Activated CD4-positive, alpha-beta memory T cell treated with anti-CD3 and anti-CD28 coated beads, Interleukin-2, amount 10 ng/mL, durations not matched to agents 7 days and 5 days (primary cell): ENCODE results near the gene DLL1. TPM values are rescaled to one million over a fixed set of nuclear protein-coding genes. Genes with fewer than 3 reads are reported as not detected.

Source experiments
- CTCF ChIA-PET: fragments of 350-600 bp; sonication (Branson Sonifier 250); formaldehyde crosslinking; loops from one replicate; lab custom pipeline; 2021; ENCODE audit warnings: antibody characterized with exemption, inconsistent platforms; lab: Charles Lee
- POLR2A ChIA-PET: fragments of 350-600 bp; sonication (Branson Sonifier 250); formaldehyde crosslinking; loops from one replicate; lab custom pipeline; 2021; ENCODE audit warnings: antibody characterized with exemption; lab: Charles Lee
- DNase-seq: peaks from one replicate; pipeline ENCODE4 v3.0.0-alpha.2; 2020
- H3K27ac Mint-ChIP-seq: one replicate; pipeline ENCODE4 v1.8.0; 2021; ENCODE audit warnings: mild to moderate bottlenecking, mixed read lengths
- H3K27me3 Mint-ChIP-seq: one replicate; pipeline ENCODE4 v1.8.0; 2021; ENCODE audit warnings: mixed read lengths
- H3K36me3 Mint-ChIP-seq: one replicate; pipeline ENCODE4 v1.8.0; 2021; ENCODE audit warnings: low read depth, mixed read lengths
- H3K4me1 Mint-ChIP-seq: one replicate; pipeline ENCODE4 v1.8.0; 2021; ENCODE audit warnings: mixed read lengths
- H3K4me3 Mint-ChIP-seq: one replicate; pipeline ENCODE4 v1.8.0; 2021; ENCODE audit warnings: mild to moderate bottlenecking, mixed read lengths
- H3K9me3 Mint-ChIP-seq: one replicate; pipeline ENCODE4 v1.8.0; 2021; ENCODE audit warnings: mixed read lengths
- total RNA-seq, 2 experiments: library from RNA; stranded (reverse); gene quantifications; one replicate each; pipeline ENCODE4 v1.2.3, GENCODE V29; 2021

Gene DLL1
- total RNA-seq, 2 experiments from 2014 or later, result 0.20 TPM; not detected in 1

DNA sequence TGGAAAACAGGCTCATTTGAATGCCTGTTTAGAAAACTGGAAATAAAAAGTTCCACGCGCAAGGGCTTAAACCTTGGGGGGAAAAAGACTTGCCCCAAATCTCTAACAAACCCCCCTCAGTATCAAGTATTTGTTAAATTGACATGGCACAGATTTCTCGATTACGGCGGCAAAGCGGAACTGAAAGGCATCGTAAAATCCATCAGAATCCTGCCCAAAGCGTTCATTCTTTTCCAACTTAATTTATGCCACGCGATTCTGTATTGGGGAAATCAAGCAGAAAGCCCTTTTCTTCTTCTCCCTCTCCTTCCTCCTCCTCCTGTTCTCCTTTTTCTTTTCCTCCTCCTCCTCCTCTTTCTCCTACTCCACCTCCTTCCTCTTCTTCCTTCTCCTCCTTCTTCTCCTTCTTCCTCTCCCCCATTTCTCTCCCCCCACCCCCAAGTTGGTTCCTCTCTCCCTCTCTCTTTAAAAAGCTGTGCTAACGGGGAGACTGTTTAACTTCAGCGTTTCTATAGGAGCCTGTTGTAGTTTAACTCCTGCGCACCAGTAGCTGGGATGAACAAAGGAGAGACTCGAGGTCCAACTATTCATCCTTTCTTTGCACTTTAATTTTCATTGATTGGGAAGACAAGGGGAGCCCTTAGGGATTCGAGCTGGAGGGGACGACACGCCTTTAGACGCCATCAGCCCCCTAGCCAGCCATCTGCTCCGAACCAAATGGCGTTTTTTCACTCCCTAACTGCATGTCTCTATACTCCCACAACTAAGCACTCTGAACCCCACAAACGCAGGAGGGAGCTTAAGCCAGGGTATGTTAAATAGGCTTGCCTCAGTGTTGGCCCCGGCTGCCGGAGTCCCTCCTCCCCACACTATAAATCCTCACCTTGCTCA, 2.7 kb upstream of the DLL1 start:
- Mint-ChIP-seq H3K4me1 (peaks cover 40% of the 10 kb centered on the region), H3K27ac (no peak overlapping the region), H3K27me3 (peaks cover 67% of the 10 kb centered on the region), H3K9me3 (no peaks in the 10 kb centered on the region), H3K36me3 (peaks cover 4% of the 10 kb centered on the region), H3K4me3 (no peak overlapping the region)
- DNase-seq, result no peak
- CTCF ChIA-PET, result interaction anchor here (3.0 kb wide), 1 partner anchor 462 kb away, joined by 11 read pairs; no protein-coding TSS in a partner anchor
- POLR2A ChIA-PET, result interaction anchor here (0.6 to 1.4 kb wide), 3 partner anchors 13 to 504 kb away, joined by 3 to 7 read pairs (median 4); partner anchors contain the start of gene FAM120B

GRCh38 chr6:170292407-170293158, 1.7 kb upstream of the DLL1 start:
- H3K4me1 Mint-ChIP-seq, result peaks cover 42% of the 10 kb centered on the region
- DNase-seq, result no peak
- H3K27me3 Mint-ChIP-seq, result peaks cover 66% of the 10 kb centered on the region
- H3K36me3 Mint-ChIP-seq, result peaks cover 5% of the 10 kb centered on the region
- no peaks in the 10 kb centered on the region for H3K9me3 Mint-ChIP-seq
- H3K4me3 Mint-ChIP-seq, result no peak overlapping the region
- CTCF ChIA-PET, result interaction anchor here (1.6 to 3.0 kb wide), 2 partner anchors 342 to 461 kb away, joined by 8 to 11 read pairs; no protein-coding TSS in a partner anchor
- POLR2A ChIA-PET, result interaction anchor here (0.6 to 1.0 kb wide), 2 partner anchors 10 to 503 kb away, joined by 3 read pairs; no protein-coding TSS in a partner anchor
- H3K27ac Mint-ChIP-seq, result no peak overlapping the region

GRCh38 chr6:170292111-170292406, 1.2 kb upstream of the DLL1 start:
- H3K4me3 Mint-ChIP-seq, result peak overlapping the region; percentile 66
- no peaks in the 10 kb centered on the region for H3K9me3 Mint-ChIP-seq
- H3K36me3 Mint-ChIP-seq, result peaks cover 5% of the 10 kb centered on the region
- POLR2A ChIA-PET, result interaction anchor here (1.0 kb wide), 1 partner anchor 10 kb away, joined by 3 read pairs; no protein-coding TSS in a partner anchor
- H3K27me3 Mint-ChIP-seq, result peaks cover 67% of the 10 kb centered on the region
- CTCF ChIA-PET, result interaction anchor here (1.6 to 3.0 kb wide), 2 partner anchors 341 to 460 kb away, joined by 8 to 11 read pairs; no protein-coding TSS in a partner anchor
- no peak overlapping the region for H3K27ac Mint-ChIP-seq
- DNase-seq, result no peak
- H3K4me1 Mint-ChIP-seq, result peaks cover 42% of the 10 kb centered on the region

- Mint-ChIP-seq H3K27ac (no peak overlapping the region), H3K4me3 (peak overlapping the region; percentile 66), H3K9me3 (no peaks in the 10 kb centered on the region), H3K4me1 (peaks cover 42% of the 10 kb centered on the region), H3K27me3 (peaks cover 72% of the 10 kb centered on the region), H3K36me3 (peaks cover 5% of the 10 kb centered on the region)
- POLR2A ChIA-PET, result interaction anchor here (1.0 to 1.7 kb wide), 2 partner anchors 11 to 16 kb away, joined by 3 read pairs; no protein-coding TSS in a partner anchor
- CTCF ChIA-PET, result interaction anchor here (0.7 to 3.0 kb wide), 4 partner anchors 292 to 459 kb away, joined by 3 to 11 read pairs (median 6); no protein-coding TSS in a partner anchor
- peak; percentile 29 for DNase-seq
These were observed 613 bp upstream of the DLL1 start for GRCh38 chr6:170291271-170292110.

- POLR2A ChIA-PET, result interaction anchor here (0.8 to 1.7 kb wide), 2 partner anchors 10 to 18 kb away, joined by 3 read pairs; no protein-coding TSS in a partner anchor
- Mint-ChIP-seq H3K36me3 (peaks cover 5% of the 10 kb centered on the region), H3K27me3 (peaks cover 77% of the 10 kb centered on the region), H3K27ac (no peak overlapping the region), H3K4me3 (peak overlapping the region; percentile 67), H3K4me1 (peaks cover 38% of the 10 kb centered on the region), H3K9me3 (no peaks in the 10 kb centered on the region)
- CTCF ChIA-PET, result interaction anchor here (0.7 to 0.9 kb wide), 2 partner anchors 240 to 500 kb away, joined by 3 read pairs; no protein-coding TSS in a partner anchor
- DNase-seq, result no peak
These were observed 955 bp downstream of the DLL1 start for GRCh38 chr6:170289951-170290295.

- POLR2A ChIA-PET, result interaction anchor here (1.7 kb wide), 1 partner anchor 18 kb away, joined by 3 read pairs; no protein-coding TSS in a partner anchor
- Mint-ChIP-seq H3K36me3 (peaks cover 5% of the 10 kb centered on the region), H3K9me3 (no peaks in the 10 kb centered on the region), H3K4me1 (peaks cover 38% of the 10 kb centered on the region), H3K27me3 (peaks cover 74% of the 10 kb centered on the region), H3K27ac (no peak overlapping the region), H3K4me3 (peak overlapping the region; percentile 62)
- CTCF ChIA-PET, result no interaction called here
- DNase-seq, result no peak
These were observed 1.5 kb downstream of the DLL1 start for GRCh38 chr6:170289180-170289931.

GRCh38 chr6:170288852-170289179, 2.1 kb downstream of the DLL1 start:
- Mint-ChIP-seq H3K4me3 (peak overlapping the region; percentile 62), H3K27me3 (peaks cover 71% of the 10 kb centered on the region), H3K27ac (no peak overlapping the region), H3K36me3 (peaks cover 5% of the 10 kb centered on the region), H3K4me1 (peaks cover 33% of the 10 kb centered on the region), H3K9me3 (no peaks in the 10 kb centered on the region)
- DNase-seq, result no peak
- ChIA-PET CTCF (no interaction called here), POLR2A (no interaction called here)

GRCh38 chr6:170288091-170288631, 2.7 kb downstream of the DLL1 start:
- POLR2A ChIA-PET, result no interaction called here
- Mint-ChIP-seq H3K4me1 (peaks cover 30% of the 10 kb centered on the region), H3K27ac (no peak overlapping the region), H3K4me3 (no peak overlapping the region), H3K36me3 (peaks cover 5% of the 10 kb centered on the region), H3K9me3 (no peaks in the 10 kb centered on the region), H3K27me3 (peaks cover 65% of the 10 kb centered on the region)
- CTCF ChIA-PET, result no interaction called here
- DNase-seq, result no peak

DNA sequence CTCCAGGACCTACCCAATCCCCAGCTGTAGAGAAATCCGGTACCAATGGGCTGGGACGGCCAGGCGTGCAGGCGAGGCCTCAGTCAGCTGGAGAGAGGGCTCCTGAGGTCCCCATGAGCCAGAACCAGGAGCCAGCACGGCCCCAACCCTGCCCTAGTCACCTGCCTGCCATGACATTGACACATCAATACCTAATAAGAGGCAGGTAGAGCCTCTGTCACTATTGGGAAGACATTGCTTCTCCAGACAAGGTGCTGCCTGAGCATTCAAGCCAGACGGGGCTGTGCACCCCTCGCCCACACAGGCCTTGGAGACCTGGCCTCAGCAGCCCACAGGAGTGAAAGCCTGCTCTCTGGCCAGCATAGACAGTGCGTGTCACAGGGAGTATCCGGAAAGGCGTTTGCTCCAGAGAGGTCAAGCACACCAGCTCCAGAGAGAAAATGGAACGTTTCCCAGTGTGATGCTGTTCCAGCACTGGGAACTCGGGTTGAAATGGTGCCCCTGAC, 3.5 kb downstream of the DLL1 start:
- H3K36me3 Mint-ChIP-seq, result peaks cover 5% of the 10 kb centered on the region
- ChIA-PET POLR2A (interaction anchor here (0.9 kb wide), 1 partner anchor 20 kb away, joined by 5 read pairs; no protein-coding TSS in a partner anchor), CTCF (no interaction called here)
- H3K27me3 Mint-ChIP-seq, result peaks cover 57% of the 10 kb centered on the region
- DNase-seq, result no peak
- H3K27ac Mint-ChIP-seq, result no peak overlapping the region
- no peaks in the 10 kb centered on the region for H3K9me3 Mint-ChIP-seq
- no peak overlapping the region for H3K4me3 Mint-ChIP-seq
- peaks cover 25% of the 10 kb centered on the region for H3K4me1 Mint-ChIP-seq

DNA sequence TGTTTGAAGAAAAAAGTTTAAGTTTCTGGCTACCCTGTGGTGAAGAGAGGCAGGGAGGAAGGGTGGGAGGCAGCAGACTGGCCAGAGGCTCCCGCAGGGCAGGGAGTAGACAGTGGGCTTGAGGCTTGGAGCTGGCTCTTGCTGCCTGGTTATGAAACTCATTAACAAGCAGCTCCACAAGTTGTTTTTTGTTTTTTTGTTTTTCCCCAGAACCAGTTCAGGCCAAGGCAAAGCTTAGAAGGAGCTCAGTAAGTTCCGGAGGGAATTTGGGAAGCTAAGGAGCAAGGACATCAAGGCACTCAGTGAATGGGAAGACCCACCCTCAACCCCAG, 4.0 kb downstream of the DLL1 start:
- H3K4me1 Mint-ChIP-seq, result peaks cover 20% of the 10 kb centered on the region
- ChIA-PET CTCF (no interaction called here), POLR2A (interaction anchor here (0.5 to 1.0 kb wide), 4 partner anchors 14 to 520 kb away, joined by 3 to 5 read pairs (median 4); no protein-coding TSS in a partner anchor)
- DNase-seq, result no peak
- no peaks in the 10 kb centered on the region for H3K9me3 Mint-ChIP-seq
- peaks cover 5% of the 10 kb centered on the region for H3K36me3 Mint-ChIP-seq
- H3K27ac Mint-ChIP-seq, result no peak overlapping the region
- peaks cover 52% of the 10 kb centered on the region for H3K27me3 Mint-ChIP-seq
- H3K4me3 Mint-ChIP-seq, result no peak overlapping the region

DNA sequence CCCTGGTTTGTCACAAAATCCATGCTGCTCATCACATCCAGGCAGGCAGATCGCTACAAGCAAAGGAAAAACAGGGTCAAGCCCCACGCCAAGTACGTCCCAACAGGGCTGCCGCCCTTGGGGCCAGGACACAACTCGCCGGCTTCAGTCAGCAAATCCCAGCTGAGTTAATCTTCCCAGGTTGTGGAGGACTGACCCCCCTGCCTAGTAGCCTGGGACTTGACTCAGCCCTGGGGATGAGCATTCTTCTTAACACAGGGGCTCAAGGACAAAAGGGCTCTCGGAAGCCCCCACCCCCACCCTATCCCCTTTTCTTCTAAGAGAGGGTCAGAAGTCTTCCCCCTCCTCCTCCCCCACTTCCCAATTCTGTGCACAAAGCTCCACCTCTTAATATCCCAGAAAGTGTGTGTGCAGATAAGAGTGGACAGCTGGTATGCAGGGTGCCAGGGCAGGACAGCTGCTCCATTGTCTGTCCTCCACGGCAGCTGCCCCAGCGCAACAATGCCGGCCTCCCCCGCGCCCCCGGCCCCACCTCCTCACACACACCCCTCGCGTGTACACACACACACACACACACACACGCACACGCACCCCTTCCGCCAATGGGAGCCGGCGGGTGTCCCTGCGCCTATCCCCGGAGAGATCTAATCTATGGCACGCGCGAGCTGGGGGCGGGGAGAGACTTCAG, 4.5 kb downstream of the DLL1 start:
- Mint-ChIP-seq H3K9me3 (no peaks in the 10 kb centered on the region), H3K4me3 (no peak overlapping the region), H3K4me1 (peaks cover 17% of the 10 kb centered on the region), H3K36me3 (peaks cover 5% of the 10 kb centered on the region), H3K27ac (no peak overlapping the region), H3K27me3 (peaks cover 51% of the 10 kb centered on the region)
- ChIA-PET CTCF (no interaction called here), POLR2A (interaction anchor here (0.5 to 1.0 kb wide), 4 partner anchors 14 to 519 kb away, joined by 3 to 5 read pairs (median 4); no protein-coding TSS in a partner anchor)
- no peak for DNase-seq
